ENCODE results near the gene RASSF3. TPM values are rescaled to one million over a fixed set of nuclear protein-coding genes. Genes with fewer than 3 reads are reported as not detected.
"Not testable (repeated sequence)": the region's sequence is repeated elsewhere in the genome, so short reads cannot be mapped to it uniquely, and the experiment has no call there.

RASSF3 gene
- total RNA-seq, 4 donors from 2014 or later, result 14.7 to 18.3 (median 16.7) TPM

DNA sequence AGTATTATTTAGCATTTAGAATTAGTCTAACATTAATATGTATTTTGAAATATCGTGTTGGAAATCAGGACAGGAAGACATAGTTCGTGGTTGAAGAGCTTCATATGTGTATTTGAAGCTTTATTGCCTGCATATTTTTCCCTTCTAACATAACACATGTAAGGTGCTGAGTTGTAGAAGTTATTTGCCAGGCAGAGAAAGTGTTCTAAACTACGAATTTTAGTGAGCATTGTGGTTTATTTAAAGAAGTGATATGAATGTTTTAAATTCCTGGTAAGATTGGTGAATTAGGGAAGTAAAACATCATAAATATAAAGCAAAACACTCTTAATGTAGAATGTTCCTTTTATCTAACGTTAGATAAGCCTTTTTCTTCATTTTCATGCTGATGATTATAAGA lies 2.5 kb downstream of the RASSF3 start:
- TF ChIP-seq, protein P1, sequence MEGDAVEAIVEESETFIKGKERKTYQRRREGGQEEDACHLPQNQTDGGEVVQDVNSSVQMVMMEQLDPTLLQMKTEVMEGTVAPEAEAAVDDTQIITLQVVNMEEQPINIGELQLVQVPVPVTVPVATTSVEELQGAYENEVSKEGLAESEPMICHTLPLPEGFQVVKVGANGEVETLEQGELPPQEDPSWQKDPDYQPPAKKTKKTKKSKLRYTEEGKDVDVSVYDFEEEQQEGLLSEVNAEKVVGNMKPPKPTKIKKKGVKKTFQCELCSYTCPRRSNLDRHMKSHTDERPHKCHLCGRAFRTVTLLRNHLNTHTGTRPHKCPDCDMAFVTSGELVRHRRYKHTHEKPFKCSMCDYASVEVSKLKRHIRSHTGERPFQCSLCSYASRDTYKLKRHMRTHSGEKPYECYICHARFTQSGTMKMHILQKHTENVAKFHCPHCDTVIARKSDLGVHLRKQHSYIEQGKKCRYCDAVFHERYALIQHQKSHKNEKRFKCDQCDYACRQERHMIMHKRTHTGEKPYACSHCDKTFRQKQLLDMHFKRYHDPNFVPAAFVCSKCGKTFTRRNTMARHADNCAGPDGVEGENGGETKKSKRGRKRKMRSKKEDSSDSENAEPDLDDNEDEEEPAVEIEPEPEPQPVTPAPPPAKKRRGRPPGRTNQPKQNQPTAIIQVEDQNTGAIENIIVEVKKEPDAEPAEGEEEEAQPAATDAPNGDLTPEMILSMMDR (IDR thresholded peaks at IDR 0.05), result no peak
- TF ChIP-seq POLR2A (IDR thresholded peaks at IDR 0.05), result no peak
- no peak for TF ChIP-seq EP300 (IDR thresholded peaks at IDR 0.05)

DNA sequence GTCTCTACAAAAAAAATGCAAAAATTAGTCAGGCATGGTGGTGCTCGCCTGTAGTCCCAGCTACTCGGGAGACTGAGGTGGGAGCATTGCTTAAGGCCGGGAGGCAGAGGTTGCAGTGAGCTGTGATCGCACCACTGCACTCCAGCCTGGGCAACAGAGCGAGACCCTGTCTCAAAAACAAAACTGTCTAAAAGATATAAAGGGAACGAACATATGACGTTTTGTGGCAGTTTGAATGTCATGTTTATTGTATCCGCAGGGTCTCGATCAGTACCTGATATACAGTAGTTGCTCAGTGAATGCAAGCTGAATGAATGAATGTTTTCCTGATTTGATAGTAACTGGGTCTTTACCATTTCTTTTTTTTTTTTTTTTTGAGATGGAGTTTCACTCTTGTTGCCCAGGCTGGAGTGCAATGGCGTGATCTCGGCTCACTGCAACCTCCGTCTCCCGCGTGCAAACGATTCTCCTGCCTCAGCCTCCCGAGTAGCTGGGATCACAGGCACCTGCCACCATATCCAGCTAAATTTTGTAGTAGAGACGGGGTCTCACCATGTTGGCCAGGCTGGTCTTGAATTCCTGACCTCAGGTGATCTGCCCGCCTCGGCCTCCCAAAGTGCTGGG lies 3.6 kb downstream of the RASSF3 start:
- not testable (repeated sequence) for H3K9me3 ChIP-seq; H3K27me3 ChIP-seq; H3K36me3 ChIP-seq; H3K4me3 ChIP-seq; H3K27ac ChIP-seq; DNase-seq (ENCODE audit: low spot score in 2 of 2)
- WGBS, 2 donors, result 94 to 96% methylated on average over 19 of the region's 19 CpGs
- H3K4me1 ChIP-seq, result peaks cover 0 to 46% (median 13%) of the 10 kb centered on the region in 4 donors

More for the DNA sequence above, 2.5 kb downstream of the RASSF3 start:
- DNase-seq (ENCODE audit: low spot score in 2 of 2), result no peak
- peak overlapping the region in 1 of 4 donors; percentile 88 for H3K27ac ChIP-seq
- WGBS, 2 donors, result 53 to 62% methylated on average over 4 of the region's 4 CpGs
- H3K9me3 ChIP-seq, result no peaks in the 10 kb centered on the region
- peaks cover 0 to 49% (median 11%) of the 10 kb centered on the region in 4 donors for H3K4me1 ChIP-seq
- no peaks in the 10 kb centered on the region for H3K36me3 ChIP-seq
- H3K27me3 ChIP-seq, result no peaks in the 10 kb centered on the region
- no peak overlapping the region for H3K4me3 ChIP-seq

- Histone ChIP-seq H3K36me3 (no peaks in the 10 kb centered on the region), H3K4me3 (no peak overlapping the region), H3K4me1 (peaks cover 0 to 42% (median 13%) of the 10 kb centered on the region in 4 donors), H3K27ac (peak overlapping the region in 3 of 4 donors; percentile 32 to 79 (median 68)), H3K9me3 (no peaks in the 10 kb centered on the region), H3K27me3 (no peaks in the 10 kb centered on the region)
- 12 to 13% methylated on average over 3 of the region's 3 CpGs for WGBS, 2 donors
- no peak for DNase-seq (ENCODE audit: low spot score in 2 of 2)
- no peak for TF ChIP-seq POLR2A (IDR thresholded peaks at IDR 0.05)
- TF ChIP-seq EP300 (IDR thresholded peaks at IDR 0.05), result peak in 1 of 2 donors; percentile 6
- TF ChIP-seq, protein P1 (IDR thresholded peaks at IDR 0.05), result no peak
These were observed 5.9 kb downstream of the RASSF3 start for GRCh38 chr12:64616201-64616600.

GRCh38 chr12:64618953-64619590 lies 8.8 kb downstream of the RASSF3 start:
- 63 to 64% methylated on average over 3 of the region's 3 CpGs for WGBS, 2 donors
- Histone ChIP-seq H3K36me3 (no peaks in the 10 kb centered on the region), H3K4me1 (peaks cover 0 to 27% (median 13%) of the 10 kb centered on the region in 4 donors), H3K27me3 (no peaks in the 10 kb centered on the region), H3K4me3 (no peak overlapping the region), H3K27ac (peak overlapping the region in 1 of 4 donors; percentile 65), H3K9me3 (no peaks in the 10 kb centered on the region)
- TF ChIP-seq POLR2A (IDR thresholded peaks at IDR 0.05), result no peak
- TF ChIP-seq, protein P1 (IDR thresholded peaks at IDR 0.05), result no peak
- TF ChIP-seq EP300 (IDR thresholded peaks at IDR 0.05), result peak in 1 of 2 donors; percentile 47
- no peak for DNase-seq (ENCODE audit: low spot score in 2 of 2)

- no peaks in the 10 kb centered on the region for H3K9me3 ChIP-seq
- 90 to 92% methylated on average over 13 of the region's 13 CpGs for WGBS, 2 donors
- DNase-seq (ENCODE audit: low spot score in 2 of 2), result no peak
- H3K27me3 ChIP-seq, result no peaks in the 10 kb centered on the region
- TF ChIP-seq EP300 (IDR thresholded peaks at IDR 0.05), result no peak
- no peaks in the 10 kb centered on the region for H3K36me3 ChIP-seq
- H3K4me3 ChIP-seq, result no peak overlapping the region
- peak overlapping the region in 3 of 4 donors; percentile 38 to 68 (median 58) for H3K27ac ChIP-seq
- H3K4me1 ChIP-seq, result peaks cover 0 to 40% (median 8%) of the 10 kb centered on the region in 4 donors
These were observed 11.1 kb downstream of the RASSF3 start for GRCh38 chr12:64621257-64621942.

DNA sequence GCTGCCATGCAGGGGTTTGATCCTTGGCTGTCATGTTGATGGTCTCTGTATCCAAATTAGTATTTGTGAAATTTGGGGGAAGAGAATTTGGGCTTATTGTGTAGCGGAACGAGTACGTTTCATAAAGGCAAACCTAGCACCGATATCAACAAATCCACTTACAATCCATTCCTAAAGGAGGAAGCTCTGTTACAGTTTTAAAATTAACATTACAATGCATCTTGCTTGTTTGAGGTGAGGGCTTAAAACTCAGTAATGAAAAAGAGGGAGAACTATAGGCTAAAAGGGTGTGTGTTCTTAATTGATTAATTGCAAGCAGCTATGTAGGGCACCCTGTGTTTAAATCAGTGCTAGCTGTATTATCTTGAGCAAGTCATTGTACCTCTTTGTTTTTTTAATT lies 13.7 kb downstream of the RASSF3 start:
- no peaks in the 10 kb centered on the region for H3K27me3 ChIP-seq
- no peak overlapping the region for H3K4me3 ChIP-seq
- peaks cover 0 to 34% (median 11%) of the 10 kb centered on the region in 4 donors for H3K4me1 ChIP-seq
- TF ChIP-seq POLR2A (IDR thresholded peaks at IDR 0.05), result no peak
- no peak for TF ChIP-seq EP300 (IDR thresholded peaks at IDR 0.05)
- TF ChIP-seq, protein P1 (IDR thresholded peaks at IDR 0.05), result no peak
- no peaks in the 10 kb centered on the region for H3K9me3 ChIP-seq
- H3K36me3 ChIP-seq, result no peaks in the 10 kb centered on the region
- 91 to 93% methylated on average over 4 of the region's 4 CpGs for WGBS, 2 donors
- H3K27ac ChIP-seq, result peak overlapping the region in 1 of 4 donors; percentile 1
- no peak for DNase-seq (ENCODE audit: low spot score in 2 of 2)
